GM23248 (cell line): ENCODE measurements around the gene VARS2. TPM values are rescaled to one million over a fixed set of nuclear protein-coding genes. Genes with fewer than 3 reads are reported as not detected.

Experiments used
- DNase-seq: peaks from one replicate; pipeline ENCODE4 v3.0.0-alpha.2; 2015
- H2AFZ ChIP-seq: fragments of 200-600 bp; sonication (generic); 2 replicates; pipeline ENCODE4 v1.6.1; 2016; ENCODE audit warnings: antibody characterized with exemption
- H3F3A ChIP-seq: fragments of 200-600 bp; sonication (generic); 2 replicates; pipeline ENCODE4 v1.6.1; 2016; ENCODE audit warnings: mild to moderate bottlenecking, antibody characterized with exemption, mixed run types; ENCODE audit not compliant: insufficient read depth
- H3K27ac ChIP-seq: fragments of 200-600 bp; sonication (generic); 2 replicates; pipeline ENCODE4 v1.5.1; 2016; ENCODE audit warnings: mild to moderate bottlenecking
- H3K27me3 ChIP-seq: fragments of 200-600 bp; sonication (generic); replicated peaks from 2 replicates; pipeline ENCODE4 v1.6.1; 2016; ENCODE audit warnings: mild to moderate bottlenecking; ENCODE audit not compliant: insufficient read depth
- H3K36me3 ChIP-seq: fragments of 200-600 bp; sonication (generic); 2 replicates; pipeline ENCODE4 v1.6.1; 2016; ENCODE audit warnings: low read depth, mild to moderate bottlenecking
- H3K4me1 ChIP-seq: fragments of 200-600 bp; sonication (generic); 2 replicates; pipeline ENCODE4 v1.6.1; 2016; ENCODE audit warnings: mild to moderate bottlenecking; ENCODE audit not compliant: insufficient read depth
- H3K4me2 ChIP-seq: fragments of 200-600 bp; sonication (generic); one replicate; pipeline ENCODE4 v1.6.1; 2016; ENCODE audit warnings: mild to moderate bottlenecking; ENCODE audit not compliant: unreplicated experiment
- H3K4me3 ChIP-seq: fragments of 200-600 bp; sonication (generic); 2 replicates; pipeline ENCODE4 v1.5.1; 2016; ENCODE audit warnings: mild to moderate bottlenecking
- H3K79me2 ChIP-seq: fragments of 200-600 bp; sonication (generic); 2 replicates; pipeline ENCODE4 v1.6.1; 2016; ENCODE audit warnings: mild to moderate bottlenecking; ENCODE audit not compliant: insufficient read depth
- H3K9ac ChIP-seq: fragments of 200-600 bp; sonication (generic); 2 replicates; pipeline ENCODE4 v1.6.1; 2016; ENCODE audit warnings: mild to moderate bottlenecking
- H3K9me2 ChIP-seq: fragments of 200-600 bp; sonication (generic); 2 replicates; pipeline ENCODE4 v1.6.1; 2016; ENCODE audit warnings: mixed run types, mild to moderate bottlenecking, moderate library complexity; ENCODE audit not compliant: insufficient read depth
- H3K9me3 ChIP-seq: fragments of 200-600 bp; sonication (generic); one replicate; pipeline ENCODE4 v1.6.1; 2017; ENCODE audit warnings: low read depth
- H4K20me1 ChIP-seq: fragments of 200-600 bp; sonication (generic); 2 replicates; pipeline ENCODE4 v1.6.0; 2016; ENCODE audit not compliant: insufficient read depth
- EZH2 ChIP-seq: fragments of 200-600 bp; sonication (generic); IDR thresholded peaks from 2 replicates; pipeline ENCODE4 v1.6.1; 2018; ENCODE audit warnings: antibody characterized with exemption, mild to moderate bottlenecking; ENCODE audit not compliant: insufficient read depth, poor library complexity, severe bottlenecking
- EZH2phosphoT487 ChIP-seq: fragments of 200-600 bp; sonication (generic); IDR thresholded peaks from 2 replicates; pipeline ENCODE4 v1.6.1; 2018; ENCODE audit warnings: antibody characterized with exemption, moderate library complexity, mild to moderate bottlenecking, low read depth; ENCODE audit not compliant: insufficient read depth
- WGBS, 2 experiments: methylation state at CpG; one replicate each; pipeline ENCODE4 v1.1.6; 2015 to 2017; ENCODE audit warnings: low lambda C conversion rate in 2 of 2, low coverage in 1 of 2; ENCODE audit errors: missing lambda C conversion rate in 2 of 2; 5-methylcytosine and 5-hydroxymethylcytosine counted together
- in situ Hi-C: fragments of 300-500 bp; cut with MboI; formaldehyde crosslinking; loops from 2 replicates; pipeline ENCODE4 v1.15.0; 2020
- polyA plus RNA-seq: library from polyadenylated mRNA; unstranded; fragments of >200 nt; fragmentation: Nextera tagmentation; extraction: Ambion mirVana; gene quantifications from 2 replicates; pipeline ENCODE4 v1.2.1, GENCODE V29; 2016
- total RNA-seq: library from RNA; depleted of rRNA; stranded (reverse); fragments of >200 nt; shearing (Covaris generic); gene quantifications from 2 replicates; pipeline ENCODE4 v1.2.3, GENCODE V29; 2014

The VARS2 gene
- total and polyA plus RNA-seq, 2 experiments from 2014 or later: 9.9 to 20.8 TPM

GRCh38 chr6:30876039-30876730 lies 37.9 kb upstream of the VARS2 start:
- 58 to 61% methylated on average over 4 of the region's 4 CpGs for WGBS, 2 experiments
- no peaks in the 10 kb centered on the region for H3K9me3 ChIP-seq
- no peaks in the 10 kb centered on the region for H4K20me1 ChIP-seq
- H3K4me3 ChIP-seq: no peak overlapping the region
- in situ Hi-C loops: loop anchor here (10.0 kb wide), 1 partner anchor 141 kb away; no protein-coding TSS in a partner anchor
- no peaks in the 10 kb centered on the region for H3K27me3 ChIP-seq
- H3K79me2 ChIP-seq: no peaks in the 10 kb centered on the region
- no peak overlapping the region for H3K9ac ChIP-seq
- H3K4me2 ChIP-seq: no peak overlapping the region
- peaks cover 8% of the 10 kb centered on the region; the same call in 1 of the 2 replicates for H3K4me1 ChIP-seq
- H3K27ac ChIP-seq: 0 out of 2 replicates have a peak overlapping the region, but pooled peaks have one; percentile 4
- H3K36me3 ChIP-seq: no peaks in the 10 kb centered on the region
- H2AFZ ChIP-seq: no peak overlapping the region
- peak; percentile 82 for DNase-seq
- no peaks in the 10 kb centered on the region for H3K9me2 ChIP-seq
- no peaks in the 10 kb centered on the region for H3F3A ChIP-seq
- no peak for TF ChIP-seq EZH2phosphoT487
- no peak for TF ChIP-seq EZH2

- peak overlapping the region; percentile 81 for H3K4me2 ChIP-seq
- peak overlapping the region; percentile 78 for H3K9ac ChIP-seq
- no peaks in the 10 kb centered on the region for H3K27me3 ChIP-seq
- DNase-seq: peak; percentile 92
- H3K4me1 ChIP-seq: peaks cover 8% of the 10 kb centered on the region; the same call in 1 of the 2 replicates
- H4K20me1 ChIP-seq: no peaks in the 10 kb centered on the region
- TF ChIP-seq EZH2phosphoT487: no peak
- TF ChIP-seq EZH2: no peak
- H3K9me2 ChIP-seq: no peaks in the 10 kb centered on the region
- peak overlapping the region; percentile 70 for H3K27ac ChIP-seq
- peak overlapping the region; percentile 99 for H2AFZ ChIP-seq
- H3K4me3 ChIP-seq: peak overlapping the region; percentile 67
- no peaks in the 10 kb centered on the region for H3K79me2 ChIP-seq
- WGBS, 2 experiments: 8 to 11% methylated on average over 15 of the region's 15 CpGs
- no peaks in the 10 kb centered on the region for H3K9me3 ChIP-seq
- H3F3A ChIP-seq: no peaks in the 10 kb centered on the region
- in situ Hi-C loops: loop anchor here (10.0 kb wide), 1 partner anchor 143 kb away; no protein-coding TSS in a partner anchor
- no peaks in the 10 kb centered on the region for H3K36me3 ChIP-seq
Observed at GRCh38 chr6:30877419-30878262, 36.4 kb upstream of the VARS2 start.

GRCh38 chr6:30879684-30880427 lies 34.2 kb upstream of the VARS2 start:
- 0 out of 2 replicates have a peak, but pooled peaks cover 5% of the 10 kb centered on the region for H3F3A ChIP-seq

GRCh38 chr6:30880698-30881252 lies 33.3 kb upstream of the VARS2 start:
- no peak overlapping the region for H2AFZ ChIP-seq
- in situ Hi-C loops: no loop called here
- no peaks in the 10 kb centered on the region for H3K9me2 ChIP-seq
- H3K4me1 ChIP-seq: peaks cover 13% of the 10 kb centered on the region
- no peaks in the 10 kb centered on the region for H3K9me3 ChIP-seq
- TF ChIP-seq EZH2 (no peak), EZH2phosphoT487 (no peak)
- H3K79me2 ChIP-seq: peaks cover 8% of the 10 kb centered on the region; the same call in 1 of the 2 replicates
- H3K4me2 ChIP-seq: no peak overlapping the region
- H3K36me3 ChIP-seq: no peaks in the 10 kb centered on the region
- no peak overlapping the region for H3K27ac ChIP-seq
- 0 out of 2 replicates have a peak, but pooled peaks cover 10% of the 10 kb centered on the region for H3F3A ChIP-seq
- no peak for DNase-seq
- H3K9ac ChIP-seq: no peak overlapping the region
- H3K4me3 ChIP-seq: no peak overlapping the region
- WGBS, 2 experiments: 91% methylated on average over 16 of the region's 16 CpGs
- H4K20me1 ChIP-seq: no peaks in the 10 kb centered on the region
- no peaks in the 10 kb centered on the region for H3K27me3 ChIP-seq

More at GRCh38 chr6:30879684-30880427, 34.2 kb upstream of the VARS2 start:
- Histone ChIP-seq H3K9ac (no peak overlapping the region), H3K4me3 (no peak overlapping the region), H3K27ac (no peak overlapping the region), H3K4me1 (peaks cover 8% of the 10 kb centered on the region; the same call in 1 of the 2 replicates), H2AFZ (no peak overlapping the region), H3K36me3 (no peaks in the 10 kb centered on the region), H3K9me2 (no peaks in the 10 kb centered on the region), H4K20me1 (no peaks in the 10 kb centered on the region), H3K9me3 (no peaks in the 10 kb centered on the region), H3K4me2 (no peak overlapping the region), H3K27me3 (no peaks in the 10 kb centered on the region), H3K79me2 (no peaks in the 10 kb centered on the region)
- TF ChIP-seq EZH2phosphoT487 (no peak), EZH2 (no peak)
- 89 to 94% methylated on average over 8 of the region's 8 CpGs for WGBS, 2 experiments
- DNase-seq: no peak
- in situ Hi-C loops: loop anchor here (10.0 kb wide), 1 partner anchor 145 kb away; no protein-coding TSS in a partner anchor
